Hematopoietic multipotent progenitor cell (in vitro differentiated cells): Measurements from ENCODE around the gene CYP4Z1. TPM values are rescaled to one million over a fixed set of nuclear protein-coding genes. Genes with fewer than 3 reads are reported as not detected.

Experiments
- total RNA-seq: library from RNA; depleted of rRNA; stranded (reverse); fragments of >200 nt; gene quantifications from one replicate; pipeline ENCODE4 v1.2.3, GENCODE V29; 2012

The CYP4Z1 gene
- total RNA-seq, 1 donor = not detected

Other genes starting within 250 kb of the CYP4Z1 start
- gene CYP4A11, start 125.8 kb upstream of the CYP4Z1 start, total RNA-seq = not detected
- not detected for gene CYP4X1, start 43.6 kb upstream of the CYP4Z1 start, total RNA-seq
- gene CYP4A22, start 70.2 kb downstream of the CYP4Z1 start, total RNA-seq = under 0.01 TPM
- gene PDZK1IP1, start 122.8 kb downstream of the CYP4Z1 start, total RNA-seq = 1.9 TPM
- 70.6 TPM for gene TAL1, start 165.0 kb downstream of the CYP4Z1 start, total RNA-seq
- gene STIL, start 246.9 kb downstream of the CYP4Z1 start, total RNA-seq = 4.6 TPM